Fibroblast of gingiva (primary cell): Measurements from ENCODE around the gene TTC24.
"Not testable (repeated sequence)": the region's sequence is repeated elsewhere in the genome, so short reads cannot be mapped to it uniquely, and the experiment has no call there.

Experiments
- DNase-seq: peaks from one replicate; pipeline ENCODE4 v3.0.0-alpha.2; 2011; ENCODE audit warnings: low read depth

TTC24 gene

GRCh38 chr1:156608981-156609380, 29.5 kb downstream of the TTC24 start:
- no peak for DNase-seq

- not testable (repeated sequence) for DNase-seq
Measured at GRCh38 chr1:156610072-156610471, 30.5 kb downstream of the TTC24 start.

- no peak for DNase-seq
Measured at GRCh38 chr1:156612666-156613065, 33.1 kb downstream of the TTC24 start.

GRCh38 chr1:156615946-156616345, 36.4 kb downstream of the TTC24 start:
- DNase-seq = no peak

- DNase-seq = no peak
Measured at GRCh38 chr1:156616463-156616862, 36.9 kb downstream of the TTC24 start.

- no peak for DNase-seq
Measured at GRCh38 chr1:156618853-156619581, 39.5 kb downstream of the TTC24 start, which contains the start of gene HAPLN2. Gene HAPLN2, plus strand, starts transcription at chr1:156619415. Its CDS starts 4,076 bp downstream, at chr1:156623491.

- no peak for DNase-seq
Measured at GRCh38 chr1:156619582-156619955, 40.0 kb downstream of the TTC24 start.

- DNase-seq = no peak
Measured at GRCh38 chr1:156622581-156623297, 43.2 kb downstream of the TTC24 start.

- no peak for DNase-seq
Measured at GRCh38 chr1:156623946-156624813, 44.7 kb downstream of the TTC24 start.

- no peak for DNase-seq
Measured at GRCh38 chr1:156624814-156625435, 45.4 kb downstream of the TTC24 start.

GRCh38 chr1:156625436-156626078, 46.0 kb downstream of the TTC24 start:
- no peak for DNase-seq

- no peak for DNase-seq
Measured at GRCh38 chr1:156626079-156626438, 46.5 kb downstream of the TTC24 start.

GRCh38 chr1:156627313-156627880, 47.9 kb downstream of the TTC24 start:
- peak; percentile 19 for DNase-seq

GRCh38 chr1:156629823-156630449, 50.4 kb downstream of the TTC24 start:
- no peak for DNase-seq

GRCh38 chr1:156631152-156631551, 51.6 kb downstream of the TTC24 start:
- not testable (repeated sequence) for DNase-seq

GRCh38 chr1:156632355-156632754, 52.8 kb downstream of the TTC24 start:
- no peak for DNase-seq
